GM18907 (cell line): ENCODE results near the gene ZNF850.

Source experiments
- ATAC-seq: cut with Tn5 transposase; IDR thresholded peaks from one replicate; pipeline ENCODE4 v1.9.1; 2021; ENCODE audit warnings: mild to moderate bottlenecking, moderate library complexity; ENCODE audit not compliant: unreplicated experiment

Gene ZNF850

DNA sequence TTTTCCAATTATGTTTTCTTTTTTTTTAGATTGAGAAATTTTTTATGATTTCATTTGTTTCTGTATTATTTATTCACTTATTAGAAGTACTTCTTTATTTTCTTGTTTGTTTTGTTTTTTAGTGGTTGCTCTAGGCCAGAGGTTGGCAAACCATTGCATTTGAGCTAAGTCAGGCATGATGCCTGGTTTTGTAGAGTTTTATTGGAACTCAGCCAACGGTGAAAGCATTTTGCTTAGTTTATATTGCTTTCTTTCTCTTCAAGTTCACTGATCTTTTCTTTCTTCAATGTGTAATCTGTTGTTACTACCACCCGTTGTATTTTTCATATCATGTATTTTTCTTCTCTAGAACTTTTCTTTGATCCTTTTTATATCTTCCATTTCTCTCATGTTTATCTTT is 65.5 kb downstream of the ZNF850 start:
- ATAC-seq, result no peak

DNA sequence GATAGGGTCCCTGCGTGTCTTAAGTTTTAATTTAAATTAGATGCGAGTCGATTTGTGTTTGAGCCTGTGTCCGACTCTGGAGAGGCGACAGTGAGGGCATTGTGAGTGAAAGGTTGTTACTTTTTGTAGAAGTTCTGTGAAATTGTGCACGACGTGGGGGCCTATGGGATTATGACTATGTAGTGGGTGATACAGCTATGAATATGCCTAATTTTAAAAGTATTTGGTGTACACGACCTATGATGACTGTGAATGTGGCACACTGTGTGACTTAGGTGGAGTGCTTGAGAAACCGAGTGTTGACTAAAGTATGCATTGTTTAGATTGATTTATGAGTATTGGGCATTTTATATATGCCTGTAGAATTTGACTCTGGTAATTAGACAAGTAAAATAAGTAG is 84.5 kb downstream of the ZNF850 start:
- peak; percentile 1 for ATAC-seq

DNA sequence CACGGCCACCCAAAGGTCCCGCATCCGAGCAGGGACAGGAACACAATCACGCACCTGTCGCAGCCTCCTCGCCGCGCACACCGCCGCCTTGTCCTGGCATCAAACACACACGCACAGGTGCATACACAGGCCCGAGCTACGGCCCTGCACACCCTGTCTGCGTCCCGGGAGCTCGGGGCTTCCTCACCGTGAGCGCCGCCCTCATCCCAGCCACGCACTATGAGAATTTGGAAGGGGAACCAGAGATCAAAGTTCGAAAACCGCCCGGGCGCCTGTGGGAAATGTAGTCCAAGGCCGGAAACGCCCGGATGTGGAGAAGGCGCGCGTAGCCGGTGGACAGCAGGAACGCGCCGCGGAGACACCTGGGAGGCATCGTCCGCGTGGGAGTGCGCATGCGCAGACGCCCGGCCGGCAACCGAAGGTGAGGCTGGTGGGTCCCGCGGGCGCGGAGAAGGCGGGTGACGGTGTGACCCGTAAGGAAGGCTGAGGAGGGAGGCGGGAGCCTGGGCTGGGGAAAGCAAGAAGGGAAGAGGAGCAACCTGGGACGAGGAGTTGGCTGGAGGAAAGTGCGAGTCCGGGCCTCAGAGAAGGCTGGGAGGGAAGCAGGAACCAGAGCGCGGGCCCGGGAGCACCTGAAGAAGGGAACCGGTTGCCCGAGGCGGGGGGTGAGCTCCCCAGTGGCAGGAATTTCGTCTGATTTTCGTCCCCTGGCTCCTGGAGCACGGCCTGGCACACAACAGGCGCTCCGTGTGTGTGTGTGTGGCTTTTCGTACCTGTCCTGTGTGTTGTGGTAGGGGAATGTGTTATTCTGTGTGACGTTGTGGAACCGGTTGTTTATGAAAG is 85.2 kb downstream of the ZNF850 start, which contains the start of gene ZNF567:
TSS of gene ZNF567 (plus strand) at position 399 of the 843 bp plus-strand sequence. CDS start 7,256 bp downstream, outside the sequence.
- peak; percentile 91 for ATAC-seq

DNA sequence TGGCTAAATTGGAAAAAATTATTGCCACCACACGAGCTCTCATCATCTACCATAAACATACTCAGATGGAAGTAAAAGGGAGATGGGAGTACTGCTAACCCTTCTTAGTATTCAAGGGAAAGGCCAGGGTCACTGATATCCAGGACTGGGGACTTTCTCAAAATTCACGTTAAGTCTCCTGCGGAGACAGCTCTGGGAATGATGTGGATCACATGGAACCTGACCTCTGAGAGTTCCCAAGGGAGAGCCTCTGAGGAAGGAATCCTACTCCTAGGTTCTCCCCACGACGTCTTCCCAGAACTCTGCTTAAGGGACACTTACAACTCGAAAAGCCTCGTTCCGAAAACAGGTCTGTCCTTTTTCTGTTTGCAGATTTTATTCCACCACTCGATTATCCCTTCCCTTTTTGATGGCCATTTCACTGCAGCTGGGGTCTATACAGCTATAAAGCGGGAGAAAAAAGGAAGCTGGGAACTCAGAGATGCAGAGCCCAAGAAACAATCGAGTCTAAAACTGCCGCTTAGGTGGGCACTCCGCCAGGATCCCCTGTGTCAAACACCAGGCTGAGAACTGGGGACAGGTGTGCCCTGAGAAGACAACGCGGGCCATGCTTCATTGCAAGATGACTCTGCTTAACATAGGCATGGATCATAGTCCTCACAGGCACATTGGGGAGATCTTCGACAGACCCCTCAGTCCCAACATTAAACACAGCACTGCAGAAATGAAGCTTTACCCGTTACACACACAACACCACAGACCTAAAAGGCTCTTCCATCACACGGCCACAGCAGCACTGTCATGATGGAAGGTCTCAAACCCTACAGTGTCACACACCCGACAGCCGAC is 86.0 kb downstream of the ZNF850 start:
- ATAC-seq, result no peak

DNA sequence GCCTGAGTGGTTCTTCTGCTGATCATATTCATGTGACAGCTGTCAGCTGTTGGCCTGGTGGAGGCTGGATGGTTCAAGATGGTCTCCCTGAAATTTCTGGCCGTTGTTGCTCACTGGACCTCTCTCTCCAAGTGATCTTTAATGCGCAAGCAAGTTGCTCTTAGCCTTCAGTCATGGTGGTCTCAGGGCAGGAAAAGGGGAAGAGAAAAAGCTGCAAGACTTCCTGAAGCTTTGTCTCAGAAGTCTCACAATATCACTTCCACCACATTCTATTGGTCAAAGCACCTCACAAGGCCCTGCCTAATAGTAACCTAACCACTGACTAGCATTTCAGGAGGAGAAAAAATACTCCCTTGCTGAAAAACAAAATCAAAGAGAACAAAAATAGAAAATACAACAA is 86.8 kb downstream of the ZNF850 start:
- ATAC-seq, result no peak

DNA sequence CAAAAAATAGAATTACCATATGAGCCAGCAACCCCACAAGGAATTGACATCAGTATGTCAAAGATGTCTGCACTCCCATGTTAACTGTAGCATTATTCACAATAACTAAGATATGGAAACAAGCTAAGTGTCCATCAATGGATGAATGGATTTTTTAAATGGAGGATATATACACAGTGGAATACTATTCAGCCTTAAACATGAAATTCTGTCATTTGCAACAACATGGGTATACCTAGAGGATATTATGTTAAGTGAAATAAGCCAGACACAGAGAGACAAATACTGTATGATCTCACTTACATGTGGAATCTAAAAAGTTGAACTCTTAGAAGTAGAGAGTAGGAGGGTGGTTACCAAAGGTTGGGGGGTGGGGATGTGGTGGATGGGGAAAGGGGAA is 93.2 kb downstream of the ZNF850 start:
- ATAC-seq, result no peak

DNA sequence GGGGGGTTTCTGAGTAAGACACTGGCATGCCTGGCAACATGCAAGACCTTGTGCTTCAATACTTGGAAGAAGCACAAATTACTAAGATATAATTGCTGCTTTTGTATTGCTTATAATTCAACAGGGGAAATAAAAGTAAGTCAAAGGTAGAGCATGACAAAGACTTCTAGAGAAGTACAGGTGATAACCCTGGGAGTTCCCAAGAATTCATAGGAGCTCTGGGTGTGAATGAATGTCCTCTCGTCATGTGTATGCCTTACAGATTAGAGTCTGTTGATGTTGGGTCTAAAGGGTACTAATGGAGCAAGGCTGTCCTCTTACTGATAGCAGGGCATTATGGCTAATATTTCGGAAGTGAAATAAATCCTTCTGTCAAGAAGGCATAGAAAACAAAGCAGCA is 98.4 kb downstream of the ZNF850 start:
- ATAC-seq, result no peak

DNA sequence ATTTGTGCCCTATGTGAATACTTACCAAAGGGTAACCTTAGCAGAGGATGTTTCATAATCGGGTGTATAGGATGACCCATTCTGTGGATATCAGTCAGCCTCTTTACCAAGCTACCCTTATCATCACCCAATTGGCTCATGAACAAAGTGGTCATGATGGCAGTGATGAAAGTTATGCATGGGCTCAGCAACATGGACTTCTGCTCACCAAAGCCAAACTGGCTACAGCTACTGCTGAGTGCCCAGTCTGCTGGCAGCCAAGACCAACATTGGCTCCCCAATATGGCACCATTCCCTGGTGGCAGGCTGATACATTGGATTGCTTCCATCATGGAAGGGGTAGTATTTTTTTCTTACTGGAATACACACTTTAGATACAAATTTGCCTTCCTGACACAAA is 100.2 kb downstream of the ZNF850 start:
- ATAC-seq, result no peak

DNA sequence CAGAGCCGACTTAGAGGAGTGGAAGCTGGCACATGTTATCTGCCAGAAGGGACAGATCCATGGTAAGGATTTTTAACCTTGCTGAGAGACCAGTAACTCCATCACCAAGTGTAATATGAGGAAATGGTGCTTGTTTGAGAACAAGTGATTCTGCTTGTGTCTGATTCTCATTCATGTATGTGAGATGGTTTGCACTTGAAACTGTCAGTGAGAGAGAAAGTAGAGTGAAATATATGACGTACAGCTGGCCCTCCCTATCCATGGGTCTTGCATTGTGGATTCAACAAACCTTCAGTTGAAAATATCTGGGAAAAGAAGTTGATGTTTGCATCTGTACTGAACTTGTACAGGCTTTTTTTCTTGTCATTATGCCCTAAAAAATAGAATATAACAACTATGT is 104.0 kb downstream of the ZNF850 start:
- no peak for ATAC-seq

DNA sequence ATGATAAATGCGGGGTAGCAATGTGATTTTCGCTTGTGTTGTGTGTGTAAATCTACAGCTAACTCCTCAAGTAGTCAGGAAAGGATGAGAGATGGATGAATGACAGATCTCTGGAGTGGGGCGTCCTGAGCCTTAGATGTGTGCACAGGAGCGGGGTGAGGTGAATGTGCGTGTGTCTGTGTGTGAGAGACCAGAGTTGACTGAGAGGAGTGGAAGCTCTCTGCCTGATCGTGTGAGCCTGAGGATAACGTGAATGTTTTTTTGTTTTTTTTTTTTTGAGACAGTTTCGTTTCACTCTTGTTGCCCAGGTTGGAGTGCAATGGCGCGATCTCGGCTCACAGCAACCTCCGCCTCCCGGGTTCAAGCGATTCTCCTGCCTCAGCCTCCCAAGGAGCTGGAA is 106.8 kb downstream of the ZNF850 start:
- no peak for ATAC-seq
